SK-N-DZ (cell line): ENCODE data around the gene MIPEP.
A peak's percentile ranks its signal among the peaks of the same experiment; 100 is the strongest.

Source experiments
- DNase-seq: peaks from one replicate; pipeline ENCODE4 v3.0.0-alpha.2; 2015; ENCODE audit warnings: low spot score

The MIPEP gene

GRCh38 chr13:23715762-23716235, 173.4 kb downstream of the MIPEP start:
- DNase-seq = no peak

- DNase-seq = no peak
Observed at GRCh38 chr13:23715092-23715761, 174.0 kb downstream of the MIPEP start.

GRCh38 chr13:23714672-23715071, 174.5 kb downstream of the MIPEP start:
- no peak for DNase-seq

GRCh38 chr13:23711355-23711754, 177.8 kb downstream of the MIPEP start:
- no peak for DNase-seq

- no peak for DNase-seq
Observed at GRCh38 chr13:23710366-23710765, 178.8 kb downstream of the MIPEP start.

GRCh38 chr13:23709536-23709935, 179.7 kb downstream of the MIPEP start:
- DNase-seq = no peak

- no peak for DNase-seq
Observed at GRCh38 chr13:23707674-23708073, 181.5 kb downstream of the MIPEP start.

GRCh38 chr13:23705583-23705982, 183.6 kb downstream of the MIPEP start:
- DNase-seq = no peak

- no peak for DNase-seq
Observed at GRCh38 chr13:23703246-23703860, 185.8 kb downstream of the MIPEP start.

- no peak for DNase-seq
Observed at GRCh38 chr13:23701636-23702035, 187.6 kb downstream of the MIPEP start.

- DNase-seq = no peak
Observed at GRCh38 chr13:23701186-23701585, 188.0 kb downstream of the MIPEP start.

- no peak for DNase-seq
Observed at GRCh38 chr13:23699271-23699670, 189.9 kb downstream of the MIPEP start.

GRCh38 chr13:23697772-23698313, 191.4 kb downstream of the MIPEP start:
- no peak for DNase-seq

- no peak for DNase-seq
Observed at GRCh38 chr13:23696610-23697009, 192.6 kb downstream of the MIPEP start.

GRCh38 chr13:23695711-23696464, 193.3 kb downstream of the MIPEP start:
- no peak for DNase-seq

- no peak for DNase-seq
Observed at GRCh38 chr13:23695196-23695595, 194.0 kb downstream of the MIPEP start.

GRCh38 chr13:23692816-23693215, 196.4 kb downstream of the MIPEP start:
- no peak for DNase-seq

- DNase-seq = peak; percentile 48
Observed at GRCh38 chr13:23690668-23691067, 198.5 kb downstream of the MIPEP start.

- DNase-seq = no peak
Observed at GRCh38 chr13:23688336-23688735, 200.9 kb downstream of the MIPEP start.

GRCh38 chr13:23687614-23688013, 201.6 kb downstream of the MIPEP start:
- no peak for DNase-seq

- DNase-seq = no peak
Observed at GRCh38 chr13:23686948-23687347, 202.3 kb downstream of the MIPEP start.

- DNase-seq = no peak
Observed at GRCh38 chr13:23685416-23685815, 203.8 kb downstream of the MIPEP start.
